Endothelial cell of umbilical vein (primary cell): ENCODE data around the gene KIF26B. TPM values are rescaled to one million over a fixed set of nuclear protein-coding genes. Genes with fewer than 3 reads are reported as not detected.

ENCODE experiments used
- BruUV-seq: library from RNA; stranded (reverse); fragments of 400-500 nt; replicated peaks from 2 replicates; lab custom pipeline; 2021; lab: Mats Ljungman, UMichigan
- CTCF ChIA-PET: fragments of 300-600, 350-600 bp; sonication (Branson Sonifier 250); formaldehyde crosslinking; loops from one replicate; lab custom pipeline; 2021; ENCODE audit warnings: antibody characterized with exemption, inconsistent platforms; lab: Charles Lee
- POLR2A ChIA-PET: fragments of 300-600, 350-600 bp; sonication (Branson Sonifier 250); formaldehyde crosslinking; loops from one replicate; lab custom pipeline; 2021; ENCODE audit warnings: antibody characterized with exemption, inconsistent platforms; lab: Charles Lee
- DNase-seq: peaks from one replicate; pipeline ENCODE4 v3.0.0-alpha.2; 2011; ENCODE audit warnings: low read depth, low spot score
- FAIRE-seq: peaks from 2 replicates; lab custom pipeline; 2011; peaks lifted over from hg19 to GRCh38; lab: Jason Lieb, UNC
- H2AFZ ChIP-seq: 2 replicates; pipeline ENCODE4 v1.6.0; 2012; ENCODE audit warnings: low read depth, low read length, control low read depth, inconsistent platforms
- H3K27ac ChIP-seq: 2 replicates; pipeline ENCODE4 v1.5.1; 2011; ENCODE audit warnings: low read depth, mild to moderate bottlenecking, control low read depth, low read length, moderate library complexity; ENCODE audit not compliant: insufficient read depth
- H3K27me3 ChIP-seq, 2 experiments: 2 replicates each; pipeline versions ENCODE4 v1.6.0 to v1.6.1; 2011; ENCODE audit warnings: low read length in 2 of 2, mixed read lengths in 1 of 2; ENCODE audit not compliant: control insufficient read depth in 2 of 2, insufficient read depth in 2 of 2
- H3K36me3 ChIP-seq, 2 experiments: 2 replicates in 1 of 2; 3 replicates in 1 of 2; pipeline ENCODE4 v1.5.1; 2011; ENCODE audit warnings: low read length in 2 of 2, mild to moderate bottlenecking in 1 of 2, moderate library complexity in 1 of 2; ENCODE audit not compliant: control insufficient read depth in 2 of 2, insufficient read depth in 2 of 2; ENCODE audit errors: extremely low read depth in 1 of 2
- H3K4me1 ChIP-seq: 3 replicates; pipeline ENCODE4 v1.5.1; 2011; ENCODE audit warnings: mild to moderate bottlenecking, low read length; ENCODE audit not compliant: control insufficient read depth, insufficient read depth; ENCODE audit errors: extremely low read depth
- H3K4me2 ChIP-seq: 2 replicates; pipeline ENCODE4 v1.6.1; 2011; ENCODE audit warnings: low read length, control low read depth, mixed read lengths; ENCODE audit not compliant: insufficient read depth
- H3K4me3 ChIP-seq, 3 experiments: fragments of 200-600 bp in 1 of 3; sonication (generic), shearing (Covaris generic) in 1 of 3; replicated peaks in 1 of 3; 2 replicates each; pipeline ENCODE4 v1.5.1; 2011 to 2016; ENCODE audit warnings: control low read depth in 3 of 3, low read length in 3 of 3, mild to moderate bottlenecking in 2 of 3, inconsistent platforms in 1 of 3, low read depth in 1 of 3, moderate library complexity in 1 of 3; ENCODE audit not compliant: insufficient read depth in 1 of 3
- H3K79me2 ChIP-seq: 2 replicates; pipeline ENCODE4 v1.6.0; 2012; ENCODE audit warnings: low read length, inconsistent platforms; ENCODE audit not compliant: control insufficient read depth, insufficient read depth
- H3K9ac ChIP-seq: replicated peaks from 2 replicates; pipeline ENCODE3; 2011; ENCODE audit warnings: low read length, control low read depth; ENCODE audit not compliant: insufficient read depth; ENCODE audit errors: extremely low read depth
- H3K9me1 ChIP-seq: replicated peaks from 3 replicates; pipeline ENCODE4 v1.6.0; 2011; ENCODE audit warnings: mild to moderate bottlenecking, low read length; ENCODE audit not compliant: control insufficient read depth, insufficient read depth; ENCODE audit errors: extremely low read depth
- H3K9me3 ChIP-seq: replicated peaks from 2 replicates; pipeline ENCODE4 v1.5.1; 2012; ENCODE audit warnings: low read length, inconsistent platforms; ENCODE audit not compliant: control insufficient read depth, insufficient read depth
- H4K20me1 ChIP-seq: replicated peaks from 2 replicates; pipeline ENCODE3; 2011; ENCODE audit warnings: mild to moderate bottlenecking, low read length; ENCODE audit not compliant: control insufficient read depth, insufficient read depth; ENCODE audit errors: extremely low read depth
- CTCF ChIP-seq, 2 donors: IDR thresholded peaks; 1 replicate in 1 of 2; 2 replicates in 1 of 2; pipeline ENCODE4 v1.5.1; 2011; ENCODE audit warnings: low read length in 2 of 2, mild to moderate bottlenecking in 2 of 2, moderate library complexity in 2 of 2, control low read depth in 1 of 2, inconsistent platforms in 1 of 2, low read depth in 1 of 2; ENCODE audit not compliant: insufficient read depth in 1 of 2; ENCODE audit errors: extremely low read depth in 1 of 2
- EZH2 ChIP-seq: IDR thresholded peaks from 2 replicates; pipeline ENCODE4 v1.6.1; 2012; ENCODE audit warnings: borderline replicate concordance, low read depth, mild to moderate bottlenecking, moderate library complexity, low read length, inconsistent platforms; ENCODE audit not compliant: severe bottlenecking
- FOS ChIP-seq: IDR thresholded peaks from 2 replicates; pipeline ENCODE4 v1.6.1; 2011; ENCODE audit warnings: mild to moderate bottlenecking, low read length, moderate library complexity, borderline replicate concordance; ENCODE audit not compliant: insufficient read depth
- GATA2 ChIP-seq: IDR thresholded peaks from 2 replicates; pipeline ENCODE4 v1.7.0; 2011; ENCODE audit warnings: low read depth, mild to moderate bottlenecking, moderate library complexity, mixed read lengths, low read length; ENCODE audit not compliant: insufficient read length, insufficient read depth
- JUN ChIP-seq: IDR thresholded peaks from 2 replicates; pipeline ENCODE4 v1.6.1; 2011; ENCODE audit warnings: borderline replicate concordance, low read depth; ENCODE audit not compliant: insufficient read length, insufficient read depth
- MAX ChIP-seq: IDR thresholded peaks from 2 replicates; pipeline ENCODE4 v1.6.1; 2011; ENCODE audit not compliant: insufficient read depth, insufficient read length
- MYC ChIP-seq: IDR thresholded peaks from one replicate; pipeline ENCODE4 v1.6.1; 2011; ENCODE audit warnings: mild to moderate bottlenecking, low read depth, low read length
- POLR2A ChIP-seq: IDR thresholded peaks from 2 replicates; pipeline ENCODE4 v1.6.1; 2012; ENCODE audit warnings: low read depth, mild to moderate bottlenecking, control low read depth, low read length
- POLR2AphosphoS5 ChIP-seq: IDR thresholded peaks from 2 replicates; pipeline ENCODE4 v1.6.1; 2012; ENCODE audit warnings: low read depth, mild to moderate bottlenecking, control low read depth, low read length, moderate library complexity; ENCODE audit not compliant: insufficient read depth
- dilution Hi-C: fragments of 300-500 bp; cut with MboI; formaldehyde crosslinking; loops from one replicate; pipeline ENCODE4 v1.15.0; 2019; ENCODE audit warnings: low sequenced_read_pairs; ENCODE audit not compliant: extremely low pct_ligation_motif_present
- intact Hi-C: fragments of 100-400 bp; cut with micrococcal nuclease; formaldehyde crosslinking; loops from one replicate; pipeline ENCODE4 v1.10.0; 2022
- polyA plus RNA-seq, 4 experiments: library from polyadenylated mRNA; depleted of rRNA in 3 of 4; stranded (reverse) in 3 of 4; unstranded in 1 of 4; fragments of >200 nt; gene quantifications; 2 replicates each; pipeline versions ENCODE4 v1.2.1 to v1.2.3, GENCODE V29; 2011 to 2012; ENCODE audit warnings: missing spikeins in 1 of 4
- total RNA-seq: library from RNA; stranded (reverse); gene quantifications from 2 replicates; pipeline ENCODE4 v1.2.3, GENCODE V29; 2021

The KIF26B gene
- total and polyA plus RNA-seq, 2 donors (not counting 3 experiments of a cell fraction or from before 2014, with no cell fraction given), result 0.04 to 0.49 TPM

GRCh38 chr1:245587435-245588115 is 432.8 kb downstream of the KIF26B start:
- Histone ChIP-seq H3K27ac (no peak overlapping the region), H3K4me2 (no peak overlapping the region), H3K9me3 (no peaks in the 10 kb centered on the region), H3K4me3 (no peak overlapping the region), H3K36me3 (no peaks in the 10 kb centered on the region), H3K9ac (no peak overlapping the region), H3K27me3 (no peaks in the 10 kb centered on the region), H2AFZ (no peak overlapping the region), H3K79me2 (no peaks in the 10 kb centered on the region), H3K4me1 (no peaks in the 10 kb centered on the region), H3K9me1 (no peaks in the 10 kb centered on the region), H4K20me1 (no peaks in the 10 kb centered on the region)
- dilution Hi-C loops, result no loop called here
- POLR2A ChIA-PET, result no interaction called here
- TF ChIP-seq POLR2AphosphoS5, result no peak
- TF ChIP-seq GATA2, result no peak
- no peak for TF ChIP-seq MYC
- no peak for TF ChIP-seq JUN
- no peak for TF ChIP-seq POLR2A
- TF ChIP-seq MAX, result no peak
- no peak for TF ChIP-seq CTCF (IDR thresholded peaks at IDR 0.05; ENCODE audit: extremely low read depth in 1 of 2, insufficient read depth in 1 of 2, low read depth in 1 of 2, low read length in 2 of 2)
- TF ChIP-seq FOS, result no peak
- TF ChIP-seq EZH2, result no peak
- no TSS peak for BruUV-seq
- DNase-seq, result no peak
- no peak for FAIRE-seq
- CTCF ChIA-PET, result no interaction called here
- intact Hi-C loops, result no loop called here
